ENCODE data around the gene FRMD5. TPM values are rescaled to one million over a fixed set of nuclear protein-coding genes. Genes with fewer than 3 reads are reported as not detected.

Gene FRMD5
- total RNA-seq, 2 donors from 2014 or later = 25.5 to 52.3 TPM

GRCh38 chr15:43915631-43916325, 279.3 kb downstream of the FRMD5 start:
- TF ChIP-seq CTCF (IDR thresholded peaks at IDR 0.05) = no peak
- H3K36me3 ChIP-seq = no peaks in the 10 kb centered on the region
- no peaks in the 10 kb centered on the region for H3K9me3 ChIP-seq
- H3K27ac ChIP-seq = peak overlapping the region; percentile 29 to 30
- no peaks in the 10 kb centered on the region for H3K27me3 ChIP-seq
- H3K4me1 ChIP-seq = peaks cover 0 to 69% of the 10 kb centered on the region in 2 donors
- H3K4me3 ChIP-seq = no peak overlapping the region
- no peak for DNase-seq (ENCODE audit: low spot score)

DNA sequence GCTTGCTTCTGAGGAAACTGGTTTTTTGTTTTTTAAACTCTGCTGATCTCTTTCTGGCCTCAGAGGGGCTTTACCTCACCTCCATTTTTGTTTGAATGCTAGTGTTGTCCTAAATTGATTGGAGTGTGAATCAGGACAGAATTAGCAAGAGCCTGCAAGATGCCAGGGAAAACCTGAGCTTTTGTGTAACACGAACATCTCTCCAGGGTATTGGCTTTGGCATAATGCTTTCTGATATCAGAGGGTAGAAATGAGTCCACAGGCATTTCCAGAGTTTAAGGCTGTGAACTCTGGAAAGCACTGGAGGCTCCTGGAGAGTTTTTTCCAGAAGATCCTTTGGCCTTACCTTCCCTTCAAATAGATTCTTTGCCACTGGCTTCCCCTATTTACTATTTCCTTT, 281.1 kb downstream of the FRMD5 start:
- peak overlapping the region; percentile 67 to 80 for H3K27ac ChIP-seq
- no peaks in the 10 kb centered on the region for H3K9me3 ChIP-seq
- no peaks in the 10 kb centered on the region for H3K27me3 ChIP-seq
- peaks cover 0 to 50% of the 10 kb centered on the region in 2 donors for H3K4me1 ChIP-seq
- no peak overlapping the region for H3K4me3 ChIP-seq
- no peak for DNase-seq (ENCODE audit: low spot score)
- no peak for TF ChIP-seq CTCF (IDR thresholded peaks at IDR 0.05)
- no peaks in the 10 kb centered on the region for H3K36me3 ChIP-seq

DNA sequence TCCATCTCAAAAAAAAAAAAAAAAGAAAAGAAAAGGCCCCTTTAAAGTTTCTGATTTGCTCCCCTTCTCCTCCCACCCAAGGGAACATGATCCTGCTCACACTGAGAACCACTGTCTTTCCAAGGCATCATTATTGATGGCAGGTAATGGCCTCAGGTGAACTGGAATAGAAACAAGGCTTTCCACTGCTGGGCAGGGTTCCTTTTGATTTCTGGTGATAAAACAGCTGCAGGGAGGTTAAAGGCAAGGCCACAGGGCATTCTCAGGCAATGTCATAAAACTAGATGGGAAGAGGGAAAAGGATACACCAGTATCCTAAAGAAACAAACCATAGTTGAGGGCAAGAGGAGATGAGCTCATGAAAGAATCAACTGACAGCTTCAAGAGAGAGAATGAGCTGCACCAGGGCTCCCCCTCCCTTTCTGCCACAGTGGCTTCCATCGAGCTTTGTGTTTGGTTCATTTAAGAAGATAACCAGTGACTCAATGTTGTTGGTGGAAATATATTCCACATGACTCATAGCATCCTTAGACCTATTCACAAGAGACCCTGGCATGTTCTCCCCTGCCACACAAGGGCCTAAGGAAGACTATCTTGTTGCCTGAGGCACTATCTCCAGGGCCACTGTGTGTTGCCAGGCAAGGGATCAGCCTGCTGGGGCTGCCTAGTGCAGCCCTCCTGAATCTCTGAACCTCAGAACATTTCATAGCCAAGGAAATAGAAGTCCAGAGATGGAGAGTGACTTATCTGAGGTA, 281.9 kb downstream of the FRMD5 start:
- H3K36me3 ChIP-seq = no peaks in the 10 kb centered on the region
- H3K4me1 ChIP-seq = peaks cover 0 to 50% of the 10 kb centered on the region in 2 donors
- peak; percentile 79 for DNase-seq (ENCODE audit: low spot score)
- no peak overlapping the region for H3K4me3 ChIP-seq
- H3K27ac ChIP-seq = peak overlapping the region; percentile 67 to 80
- H3K27me3 ChIP-seq = no peaks in the 10 kb centered on the region
- TF ChIP-seq CTCF (IDR thresholded peaks at IDR 0.05) = no peak
- H3K9me3 ChIP-seq = no peaks in the 10 kb centered on the region

DNA sequence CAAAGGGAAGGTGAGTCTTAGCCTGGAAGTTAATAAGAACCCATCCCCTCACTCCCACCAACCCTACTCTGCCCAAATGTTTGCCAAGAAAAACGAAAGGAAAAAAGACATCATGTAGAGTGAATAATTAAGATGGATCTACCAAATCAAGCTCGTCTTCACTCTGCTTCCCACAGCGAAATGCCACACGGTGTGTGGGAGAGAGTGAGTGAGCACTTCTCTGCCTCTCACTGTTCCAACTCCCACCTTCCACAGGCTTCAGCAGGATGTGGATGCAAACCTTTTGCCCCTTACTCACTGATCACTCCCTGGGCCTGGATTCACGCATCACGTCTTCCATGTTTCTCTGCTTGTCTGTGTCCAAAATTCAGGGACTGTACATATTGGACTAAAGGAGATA, 282.9 kb downstream of the FRMD5 start:
- DNase-seq (ENCODE audit: low spot score) = no peak
- Histone ChIP-seq H3K4me1 (peaks cover 0 to 50% of the 10 kb centered on the region in 2 donors), H3K36me3 (no peaks in the 10 kb centered on the region), H3K4me3 (no peak overlapping the region), H3K9me3 (no peaks in the 10 kb centered on the region), H3K27ac (peak overlapping the region; percentile 67 to 80), H3K27me3 (no peaks in the 10 kb centered on the region)
- no peak for TF ChIP-seq CTCF (IDR thresholded peaks at IDR 0.05)

- peak overlapping the region; percentile 52 to 80 for H3K27ac ChIP-seq
- no peaks in the 10 kb centered on the region for H3K36me3 ChIP-seq
- no peak for DNase-seq (ENCODE audit: low spot score)
- no peaks in the 10 kb centered on the region for H3K9me3 ChIP-seq
- H3K4me3 ChIP-seq = no peak overlapping the region
- H3K27me3 ChIP-seq = no peaks in the 10 kb centered on the region
- H3K4me1 ChIP-seq = peaks cover 0 to 47% of the 10 kb centered on the region in 2 donors
- no peak for TF ChIP-seq CTCF (IDR thresholded peaks at IDR 0.05)
Observed at GRCh38 chr15:43911235-43911781, 283.8 kb downstream of the FRMD5 start.

All from right atrium auricular region (tissue), 2 donors.